Adrenal gland (tissue), 5 donors: ENCODE data around the gene PPP1R12A.

Experiments
- POLR2A ChIP-seq, 2 donors: fragments of 450-650 bp; IDR thresholded peaks; one replicate each; pipeline ENCODE4 v1.6.1; 2017; ENCODE audit warnings: antibody characterized with exemption in 2 of 2, mild to moderate bottlenecking in 2 of 2, moderate library complexity in 1 of 2
- TF ChIP-seq, protein P1 (sequence below), 6 experiments: fragments of 450-650 bp in 4 of 6; fragments of 200-600 bp in 2 of 6; sonication (generic) in 1 of 6; IDR thresholded peaks; 1 replicate in 5 of 6; 2 replicates in 1 of 6; pipeline versions ENCODE4 v1.5.1 to v1.8.0; 2016 to 2021; ENCODE audit warnings: antibody characterized with exemption in 6 of 6, mild to moderate bottlenecking in 2 of 6, moderate library complexity in 1 of 6
- donor health status: DM: no; HTN: no; CAD: no.

DNA sequence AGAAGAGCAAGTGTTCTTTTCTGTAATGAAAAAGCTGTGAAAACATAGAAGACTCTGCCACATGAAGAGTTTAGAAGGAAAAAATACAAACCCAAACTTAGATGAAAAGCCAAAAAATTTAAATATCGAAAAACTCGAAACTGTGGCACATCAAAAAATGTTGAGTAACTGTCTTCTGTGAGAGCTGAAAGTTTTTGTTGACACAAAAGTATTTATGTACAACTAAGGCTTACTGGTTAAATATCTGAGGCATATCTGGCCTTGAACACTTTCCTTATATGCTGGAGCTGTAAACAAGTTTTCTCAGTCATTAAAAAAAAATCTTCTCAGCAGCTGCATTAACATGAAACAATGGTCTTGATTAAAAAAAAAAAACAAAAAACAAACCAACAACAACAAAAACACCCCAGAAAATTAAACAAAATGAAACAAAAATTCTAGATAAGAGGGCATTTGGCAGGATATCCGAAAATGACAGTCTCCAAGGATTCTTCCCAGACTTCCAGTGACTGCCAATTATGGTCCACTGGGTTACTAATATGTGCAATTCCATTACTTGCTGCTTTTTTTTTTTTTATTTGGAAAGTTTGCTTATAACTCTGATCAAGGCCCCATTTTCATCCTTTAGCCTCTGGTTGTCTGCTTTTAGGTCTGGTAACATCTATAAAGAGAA, 159.4 kb downstream of the PPP1R12A start:
- TF ChIP-seq, protein P1, sequence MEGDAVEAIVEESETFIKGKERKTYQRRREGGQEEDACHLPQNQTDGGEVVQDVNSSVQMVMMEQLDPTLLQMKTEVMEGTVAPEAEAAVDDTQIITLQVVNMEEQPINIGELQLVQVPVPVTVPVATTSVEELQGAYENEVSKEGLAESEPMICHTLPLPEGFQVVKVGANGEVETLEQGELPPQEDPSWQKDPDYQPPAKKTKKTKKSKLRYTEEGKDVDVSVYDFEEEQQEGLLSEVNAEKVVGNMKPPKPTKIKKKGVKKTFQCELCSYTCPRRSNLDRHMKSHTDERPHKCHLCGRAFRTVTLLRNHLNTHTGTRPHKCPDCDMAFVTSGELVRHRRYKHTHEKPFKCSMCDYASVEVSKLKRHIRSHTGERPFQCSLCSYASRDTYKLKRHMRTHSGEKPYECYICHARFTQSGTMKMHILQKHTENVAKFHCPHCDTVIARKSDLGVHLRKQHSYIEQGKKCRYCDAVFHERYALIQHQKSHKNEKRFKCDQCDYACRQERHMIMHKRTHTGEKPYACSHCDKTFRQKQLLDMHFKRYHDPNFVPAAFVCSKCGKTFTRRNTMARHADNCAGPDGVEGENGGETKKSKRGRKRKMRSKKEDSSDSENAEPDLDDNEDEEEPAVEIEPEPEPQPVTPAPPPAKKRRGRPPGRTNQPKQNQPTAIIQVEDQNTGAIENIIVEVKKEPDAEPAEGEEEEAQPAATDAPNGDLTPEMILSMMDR (IDR thresholded peaks at IDR 0.05), result no peak
- TF ChIP-seq POLR2A (IDR thresholded peaks at IDR 0.05), result no peak
